HG03025 (cell line): ENCODE data around the gene NAAA.
"Not testable (repeated sequence)": the region's sequence is repeated elsewhere in the genome, so short reads cannot be mapped to it uniquely, and the experiment has no call there.

Source experiments
- ATAC-seq: cut with Tn5 transposase; IDR thresholded peaks from one replicate; pipeline ENCODE4 v1.9.1; 2021; ENCODE audit warnings: mild to moderate bottlenecking, moderate library complexity; ENCODE audit not compliant: unreplicated experiment, low FRiP score

NAAA gene

GRCh38 chr4:75920327-75920726, 20.5 kb downstream of the NAAA start:
- no peak for ATAC-seq

GRCh38 chr4:75919920-75920319, 20.9 kb downstream of the NAAA start:
- no peak for ATAC-seq

GRCh38 chr4:75916091-75916661, 24.6 kb downstream of the NAAA start:
- ATAC-seq = no peak

DNA sequence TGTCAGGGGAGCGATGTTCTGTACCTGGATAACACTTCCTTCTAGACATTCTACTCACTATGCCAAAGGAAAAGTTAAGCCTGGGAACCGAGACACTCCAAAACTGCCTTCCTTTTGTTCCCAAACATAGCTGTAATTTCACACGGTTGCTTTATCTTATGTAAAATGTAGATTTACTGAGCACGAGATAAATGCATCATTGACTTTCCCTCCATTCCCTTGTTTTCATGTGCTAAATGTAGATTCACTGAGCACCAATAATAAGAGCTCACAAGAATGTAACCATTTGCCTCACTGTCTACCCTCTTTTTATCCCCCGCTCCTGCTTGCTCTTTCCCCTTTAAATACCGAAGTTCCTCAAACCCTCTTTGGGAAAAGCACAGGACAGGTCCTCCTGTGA, 27.8 kb downstream of the NAAA start:
- no peak for ATAC-seq

- ATAC-seq = not testable (repeated sequence)
These were observed 30.0 kb downstream of the NAAA start for GRCh38 chr4:75910831-75911230.

- ATAC-seq = no peak
These were observed 31.4 kb downstream of the NAAA start for GRCh38 chr4:75909405-75909804.

DNA sequence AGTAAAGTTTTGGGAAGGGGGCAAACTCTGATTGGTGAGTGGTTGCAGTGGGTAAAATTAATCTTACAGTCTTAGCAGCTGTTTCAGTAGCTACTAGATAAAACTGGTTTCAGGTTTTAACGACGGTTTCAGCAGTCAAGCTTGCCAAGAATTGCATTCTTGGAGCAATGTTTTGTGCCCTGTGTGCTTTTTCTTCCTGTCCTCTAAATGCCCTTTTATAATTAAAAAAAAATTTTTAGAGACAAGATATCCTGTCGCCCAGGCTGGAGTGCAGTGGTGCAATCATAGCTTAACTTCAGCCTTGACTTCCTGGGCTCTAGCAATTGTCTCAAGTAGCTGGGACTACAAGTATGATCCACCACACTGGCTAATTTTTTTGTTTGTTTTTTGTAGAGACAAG, 32.3 kb downstream of the NAAA start:
- ATAC-seq = no peak

DNA sequence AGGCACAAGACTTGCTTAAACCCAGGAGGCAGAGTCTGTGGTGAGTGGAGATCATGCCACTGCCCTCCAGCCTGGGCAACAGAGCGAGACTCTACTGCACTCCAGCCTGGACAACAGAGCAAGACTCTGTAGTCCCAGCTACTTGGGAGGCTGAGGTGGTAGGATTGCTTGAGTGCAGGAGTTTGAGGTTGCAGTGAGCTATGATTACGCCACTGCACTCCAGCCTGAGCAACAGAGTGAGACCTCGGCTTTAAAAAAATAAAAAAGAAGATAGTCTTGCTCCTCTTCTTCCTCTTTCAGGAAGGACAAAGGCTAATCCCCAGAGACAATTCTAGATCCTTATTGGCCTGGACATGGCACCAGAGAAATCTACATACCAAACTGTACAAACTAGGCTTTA, 32.8 kb downstream of the NAAA start:
- ATAC-seq = no peak

DNA sequence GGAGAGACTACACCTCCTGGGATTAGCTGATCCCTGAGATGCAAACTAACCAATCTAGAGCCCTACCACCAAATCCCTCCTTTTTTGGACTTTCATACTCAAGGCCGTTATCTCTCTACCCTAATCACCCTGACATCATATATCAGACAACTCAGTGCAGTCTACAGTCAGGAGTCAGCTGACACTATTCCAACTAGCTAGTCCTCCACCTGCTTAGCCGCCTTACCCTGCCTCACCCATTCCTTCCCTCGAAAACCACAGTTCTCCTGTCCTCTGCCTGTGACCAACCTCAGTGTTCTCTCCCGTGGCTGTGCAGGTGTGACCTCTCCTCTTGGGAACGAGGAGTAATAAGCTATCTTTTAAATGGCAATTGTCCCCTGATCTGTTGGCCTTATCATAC, 36.7 kb downstream of the NAAA start:
- no peak for ATAC-seq

GRCh38 chr4:75902352-75902751, 38.5 kb downstream of the NAAA start, which contains the start of gene PPEF2:
Gene PPEF2 (minus strand): TSS chr4:75902452. CDS start chr4:75896325, 6,127 bp downstream.
- ATAC-seq = no peak

GRCh38 chr4:75898536-75898935, 42.3 kb downstream of the NAAA start:
- ATAC-seq = no peak

GRCh38 chr4:75895744-75896314, 45.0 kb downstream of the NAAA start:
- no peak for ATAC-seq

- no peak for ATAC-seq
These were observed 48.3 kb downstream of the NAAA start for GRCh38 chr4:75892508-75892907.

GRCh38 chr4:75891611-75892010, 49.2 kb downstream of the NAAA start:
- no peak for ATAC-seq

- no peak for ATAC-seq
These were observed 51.1 kb downstream of the NAAA start for GRCh38 chr4:75889537-75890199.

DNA sequence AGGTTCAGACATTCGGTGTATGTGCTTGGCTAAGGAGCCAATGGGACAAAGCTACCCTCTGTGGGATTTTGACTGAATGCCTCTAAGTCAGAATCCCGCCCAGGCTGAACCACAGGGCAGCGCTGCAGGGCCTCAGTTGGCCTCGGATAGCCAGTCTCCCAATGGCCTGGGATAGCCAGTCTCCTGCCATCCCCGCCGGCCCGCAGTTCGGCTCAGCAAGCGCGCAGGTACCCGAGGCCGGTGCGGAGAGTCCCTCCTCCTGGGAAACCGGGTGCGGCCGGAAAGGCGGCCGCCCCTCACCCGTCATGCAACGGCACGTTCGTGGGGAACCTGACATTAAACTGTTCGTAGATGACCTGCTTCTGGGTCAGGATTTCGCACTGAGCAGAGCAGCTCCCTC, 54.7 kb downstream of the NAAA start:
- ATAC-seq = no peak

DNA sequence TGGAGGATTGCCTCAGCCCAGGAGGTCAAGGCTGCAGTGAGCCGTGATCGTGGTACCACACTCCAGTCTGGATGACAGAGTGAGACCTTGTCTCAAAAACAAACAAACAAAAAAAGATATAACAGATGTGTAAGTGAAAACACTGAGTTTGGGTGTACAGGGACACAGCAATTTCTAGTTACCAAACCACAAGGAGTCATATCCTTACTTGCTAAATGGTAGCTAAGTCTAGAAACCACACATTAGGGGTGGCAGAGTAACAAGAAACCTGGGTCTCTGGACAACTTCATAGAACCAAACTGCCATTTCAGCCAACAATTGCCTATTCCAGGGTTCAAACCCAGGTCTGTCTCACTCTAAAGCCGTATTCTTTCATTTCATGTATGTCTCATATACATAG, 59.3 kb downstream of the NAAA start:
- ATAC-seq = no peak

DNA sequence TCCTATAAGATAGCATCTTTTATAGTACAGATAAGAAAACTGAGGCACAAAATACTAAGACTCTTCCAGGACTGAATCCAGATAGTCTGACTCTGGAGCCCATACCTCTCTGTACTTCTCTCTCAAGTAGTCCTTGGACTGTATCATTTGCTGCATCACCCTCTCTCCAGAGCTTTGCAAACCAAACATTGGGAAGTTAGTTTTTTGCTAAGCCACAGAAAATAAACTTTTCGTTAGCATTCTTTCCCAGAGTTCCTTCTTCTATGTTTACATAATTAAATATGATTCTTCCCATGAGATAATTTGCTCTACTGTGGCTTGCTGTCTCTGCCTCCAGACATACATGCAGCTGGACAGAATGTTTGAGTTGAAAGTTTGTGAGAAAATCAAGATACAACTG, 60.5 kb downstream of the NAAA start:
- no peak for ATAC-seq

GRCh38 chr4:75878246-75878756, 62.5 kb downstream of the NAAA start:
- ATAC-seq = no peak

DNA sequence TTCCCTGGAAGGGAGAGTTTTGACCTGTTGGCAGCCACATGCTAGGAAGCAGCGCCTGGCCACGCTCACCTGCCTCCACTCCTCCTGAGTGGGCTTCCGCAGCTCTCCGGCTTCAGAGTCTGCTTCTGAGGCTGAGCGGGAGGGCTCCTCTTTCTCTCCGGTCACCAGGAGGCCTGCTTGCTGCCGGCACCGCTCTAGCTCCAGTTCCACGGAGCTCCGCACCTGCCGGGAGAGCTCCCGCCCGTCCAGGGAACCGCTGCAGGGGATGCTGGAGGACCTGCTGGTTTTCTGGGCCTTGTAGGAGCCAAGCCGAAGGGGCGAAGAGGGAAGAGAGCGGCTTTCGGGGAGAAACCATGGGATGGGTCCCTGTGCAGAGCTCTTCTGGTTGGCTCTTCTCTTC, 64.6 kb downstream of the NAAA start:
- ATAC-seq = no peak

DNA sequence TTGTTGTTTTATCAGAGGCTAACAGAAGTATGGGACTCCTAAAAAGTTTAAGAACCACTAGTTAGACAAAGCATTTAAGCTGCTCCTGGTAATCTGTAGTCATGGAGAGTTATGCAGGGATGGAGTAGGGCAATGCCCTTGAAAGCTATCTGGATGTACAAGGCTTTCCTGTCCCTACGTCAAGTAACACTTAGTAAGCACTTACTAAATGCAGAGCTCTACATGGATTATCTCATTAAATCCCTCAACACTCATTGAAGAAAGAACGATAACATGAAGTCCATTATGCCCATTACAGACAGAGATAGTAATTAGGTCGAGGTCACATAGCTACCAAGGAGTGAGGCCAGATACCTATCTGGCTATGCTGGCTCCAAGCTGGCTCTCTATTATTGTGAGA, 71.7 kb downstream of the NAAA start:
- ATAC-seq = no peak

DNA sequence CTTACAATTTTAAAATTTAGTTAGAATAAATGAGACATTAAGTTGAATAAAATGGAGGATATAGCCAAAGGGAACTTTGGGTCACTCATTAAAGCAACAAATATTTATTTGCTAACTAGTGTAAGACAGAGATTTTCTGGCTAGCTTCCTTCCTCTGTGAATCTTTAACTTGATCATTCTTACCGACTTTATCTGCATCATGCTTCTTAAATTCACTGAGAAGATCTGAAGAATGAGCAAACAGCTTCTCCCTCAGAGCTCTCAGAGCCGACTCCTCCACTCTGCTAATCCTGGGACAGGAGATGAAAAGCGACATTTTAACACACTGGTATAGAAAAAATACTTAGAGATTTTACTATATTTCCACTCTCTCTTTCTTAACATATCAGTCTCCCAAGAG, 73.7 kb downstream of the NAAA start:
- ATAC-seq = no peak
